HCT116 (cell line): ENCODE data around the gene FOXR1. TPM values are rescaled to one million over a fixed set of nuclear protein-coding genes. Genes with fewer than 3 reads are reported as not detected.

Experiments used
- ATAC-seq: fragments of 200-7000 bp; cut with Tn5 transposase; 2 replicates; pipeline ENCODE4 v1.9.1; 2020; ENCODE audit warnings: mild to moderate bottlenecking, moderate library complexity
- BruUV-seq: library from RNA; stranded (reverse); fragments of 400-500 nt; replicated peaks from 2 replicates; lab custom pipeline; 2021; lab: Mats Ljungman, UMichigan
- CTCF ChIA-PET: fragments of 300-600 bp; sonication (Branson Sonifier 250); formaldehyde crosslinking; loops from one replicate; lab custom pipeline; 2021; ENCODE audit warnings: antibody characterized with exemption; lab: Charles Lee
- POLR2A ChIA-PET: fragments of 300-600, 350-600 bp; sonication (Branson Sonifier 250); formaldehyde crosslinking; loops from one replicate; lab custom pipeline; 2021; ENCODE audit warnings: antibody characterized with exemption; lab: Charles Lee
- RAD21 ChIA-PET, 2 experiments: fragments of 300-600 bp; sonication (Branson Sonifier 250); formaldehyde crosslinking; loops; one replicate each; lab custom pipeline; 2023; ENCODE audit warnings: low total read pairs in 2 of 2; ENCODE audit not compliant: uncharacterized antibody in 2 of 2, unreplicated experiment in 2 of 2, low non-redundant PET in 1 of 2; lab: Charles Lee
- DNase-seq: peaks from one replicate; pipeline ENCODE4 v3.0.0-alpha.2; 2010; ENCODE audit warnings: low read depth, low spot score
- H2AFZ ChIP-seq: fragments of 200-600 bp; shearing (Covaris generic), sonication (generic); 2 replicates; pipeline ENCODE4 v1.6.1; 2017; ENCODE audit warnings: low read depth, mixed run types, mixed read lengths, antibody characterized with exemption, low read length; ENCODE audit not compliant: poor library complexity, severe bottlenecking
- H3K27ac ChIP-seq: 2 replicates; pipeline ENCODE4 v1.5.1; 2012; ENCODE audit warnings: low read depth, low read length
- H3K27me3 ChIP-seq: fragments of 200-600 bp; sonication (generic); 2 replicates; pipeline ENCODE4 v1.6.1; 2016; ENCODE audit warnings: mixed run types, low read length, mixed read lengths; ENCODE audit not compliant: insufficient read depth
- H3K36me3 ChIP-seq, 2 experiments: fragments of 200-500 bp in 1 of 2; fragments of 200-600 bp in 1 of 2; sonication (Bioruptor generic) in 1 of 2; sonication (generic) in 1 of 2; 2 replicates each; pipeline versions ENCODE4 v1.5.1 to v1.6.1; 2014 to 2016; ENCODE audit warnings: low read length in 2 of 2, inconsistent platforms in 1 of 2, mixed read lengths in 1 of 2, mixed run types in 1 of 2; ENCODE audit not compliant: insufficient read depth in 2 of 2, control insufficient read depth in 1 of 2
- H3K4me1 ChIP-seq, 2 experiments: fragments of 200-600 bp in 1 of 2; sonication (generic) in 1 of 2; 2 replicates each; pipeline versions ENCODE4 v1.5.1 to v1.6.1; 2012 to 2017; ENCODE audit warnings: low read length in 2 of 2, inconsistent platforms in 1 of 2, mild to moderate bottlenecking in 1 of 2, mixed read lengths in 1 of 2, mixed run types in 1 of 2, moderate library complexity in 1 of 2; ENCODE audit not compliant: insufficient read depth in 2 of 2, control insufficient read depth in 1 of 2
- H3K4me2 ChIP-seq: fragments of 200-600 bp; sonication (generic); 2 replicates; pipeline ENCODE4 v1.6.1; 2017; ENCODE audit warnings: mixed run types, low read length, mixed read lengths
- H3K4me3 ChIP-seq, 2 experiments: fragments of 200-600 bp in 1 of 2; sonication (generic) in 1 of 2; replicated peaks in 1 of 2; 2 replicates each; pipeline ENCODE4 v1.5.1; 2011 to 2016; ENCODE audit warnings: low read length in 2 of 2, control low read depth in 1 of 2, low read depth in 1 of 2, mild to moderate bottlenecking in 1 of 2, mixed read lengths in 1 of 2, mixed run types in 1 of 2
- H3K79me2 ChIP-seq: fragments of 200-600 bp; sonication (generic); 2 replicates; pipeline ENCODE4 v1.6.1; 2017; ENCODE audit warnings: mild to moderate bottlenecking, mixed run types, low read length, moderate library complexity, mixed read lengths; ENCODE audit not compliant: insufficient read depth
- H3K9ac ChIP-seq: fragments of 200-600 bp; sonication (generic); 2 replicates; pipeline ENCODE4 v1.6.1; 2016; ENCODE audit warnings: low read length, mixed read lengths
- H3K9me2 ChIP-seq: fragments of 200-600 bp; sonication (generic), shearing (Covaris generic); 2 replicates; pipeline ENCODE4 v1.6.1; 2017; ENCODE audit warnings: mixed run types, mild to moderate bottlenecking, moderate library complexity; ENCODE audit not compliant: insufficient read depth
- H3K9me3 ChIP-seq, 2 experiments: fragments of 200-500 bp in 1 of 2; fragments of 200-600 bp in 1 of 2; sonication (Bioruptor generic) in 1 of 2; sonication (generic) in 1 of 2; 2 replicates each; pipeline ENCODE4 v1.6.1; 2014 to 2017; ENCODE audit warnings: low read length in 2 of 2, mixed read lengths in 2 of 2, inconsistent platforms in 1 of 2, low read depth in 1 of 2, mild to moderate bottlenecking in 1 of 2, mixed run types in 1 of 2, moderate library complexity in 1 of 2; ENCODE audit not compliant: control insufficient read depth in 1 of 2, insufficient read depth in 1 of 2
- H4K20me1 ChIP-seq: fragments of 200-600 bp; sonication (generic), shearing (Covaris generic); 2 replicates; pipeline ENCODE4 v1.6.1; 2017; ENCODE audit warnings: mixed run types, mild to moderate bottlenecking, moderate library complexity; ENCODE audit not compliant: insufficient read depth
- CBX3 ChIP-seq: IDR thresholded peaks from 2 replicates; pipeline ENCODE4 v1.6.1; 2012; ENCODE audit warnings: low read depth
- CEBPB ChIP-seq: IDR thresholded peaks from 2 replicates; pipeline ENCODE4 v1.6.1; 2012; ENCODE audit warnings: low read depth
- FOSL1 ChIP-seq: IDR thresholded peaks from 2 replicates; pipeline ENCODE4 v1.6.1; 2012; ENCODE audit warnings: low read depth
- JUND ChIP-seq: IDR thresholded peaks from 2 replicates; pipeline ENCODE4 v1.6.1; 2012
- POLR2AphosphoS5 ChIP-seq: IDR thresholded peaks from 2 replicates; pipeline ENCODE4 v1.6.1; 2011; ENCODE audit warnings: mild to moderate bottlenecking, low read depth, low read length, moderate library complexity
- RAD21 ChIP-seq: IDR thresholded peaks from 2 replicates; pipeline ENCODE4 v1.6.1; 2012; ENCODE audit warnings: low read depth, mild to moderate bottlenecking
- SRF ChIP-seq: IDR thresholded peaks from 2 replicates; pipeline ENCODE4 v1.6.1; 2012; ENCODE audit warnings: low read depth
- TCF7L2 ChIP-seq: IDR thresholded peaks from 2 replicates; pipeline ENCODE4 v1.7.0; 2011; ENCODE audit warnings: borderline replicate concordance, inconsistent platforms; ENCODE audit not compliant: insufficient read depth, insufficient read length; ENCODE audit errors: extremely low read depth
- YY1 ChIP-seq: IDR thresholded peaks from 2 replicates; pipeline ENCODE4 v1.6.1; 2011; ENCODE audit warnings: low read length, low read depth, moderate library complexity, mild to moderate bottlenecking; ENCODE audit not compliant: insufficient replicate concordance; ENCODE audit errors: extremely low read depth
- ZFX ChIP-seq: fragments of 450-650 bp; IDR thresholded peaks from 2 replicates; pipeline ENCODE4 v1.6.1; 2017
- intact Hi-C: fragments of 100-400 bp; cut with micrococcal nuclease; formaldehyde crosslinking; loops from 2 replicates; pipeline ENCODE4 v1.10.0; 2022
- total RNA-seq: library from RNA; stranded (reverse); gene quantifications from one replicate; pipeline ENCODE4 v1.2.1, GENCODE V29; 2021; ENCODE audit not compliant: unreplicated experiment
- TF ChIP-seq, protein P1 (sequence below): IDR thresholded peaks from 2 replicates; pipeline ENCODE4 v1.6.1; 2011; ENCODE audit warnings: mild to moderate bottlenecking, low read length, moderate library complexity; ENCODE audit not compliant: insufficient replicate concordance; ENCODE audit errors: extremely low read depth
- TF ChIP-seq, protein P2 (sequence below), 3 experiments: fragments of 200-600 bp in 1 of 3; sonication (generic) in 1 of 3; IDR thresholded peaks in 2 of 3; conservative IDR thresholded peaks in 1 of 3; 2 replicates each; pipeline ENCODE4 v1.5.1; 2012 to 2017; ENCODE audit warnings: low read depth in 2 of 3, low read length in 2 of 3, antibody characterized with exemption in 1 of 3, borderline replicate concordance in 1 of 3, control low read depth in 1 of 3, mild to moderate bottlenecking in 1 of 3, mixed read lengths in 1 of 3, mixed run types in 1 of 3, moderate library complexity in 1 of 3; ENCODE audit not compliant: insufficient read depth in 1 of 3

FOXR1 gene
- total RNA-seq, 1 experiment from 2014 or later, result not detected

DNA sequence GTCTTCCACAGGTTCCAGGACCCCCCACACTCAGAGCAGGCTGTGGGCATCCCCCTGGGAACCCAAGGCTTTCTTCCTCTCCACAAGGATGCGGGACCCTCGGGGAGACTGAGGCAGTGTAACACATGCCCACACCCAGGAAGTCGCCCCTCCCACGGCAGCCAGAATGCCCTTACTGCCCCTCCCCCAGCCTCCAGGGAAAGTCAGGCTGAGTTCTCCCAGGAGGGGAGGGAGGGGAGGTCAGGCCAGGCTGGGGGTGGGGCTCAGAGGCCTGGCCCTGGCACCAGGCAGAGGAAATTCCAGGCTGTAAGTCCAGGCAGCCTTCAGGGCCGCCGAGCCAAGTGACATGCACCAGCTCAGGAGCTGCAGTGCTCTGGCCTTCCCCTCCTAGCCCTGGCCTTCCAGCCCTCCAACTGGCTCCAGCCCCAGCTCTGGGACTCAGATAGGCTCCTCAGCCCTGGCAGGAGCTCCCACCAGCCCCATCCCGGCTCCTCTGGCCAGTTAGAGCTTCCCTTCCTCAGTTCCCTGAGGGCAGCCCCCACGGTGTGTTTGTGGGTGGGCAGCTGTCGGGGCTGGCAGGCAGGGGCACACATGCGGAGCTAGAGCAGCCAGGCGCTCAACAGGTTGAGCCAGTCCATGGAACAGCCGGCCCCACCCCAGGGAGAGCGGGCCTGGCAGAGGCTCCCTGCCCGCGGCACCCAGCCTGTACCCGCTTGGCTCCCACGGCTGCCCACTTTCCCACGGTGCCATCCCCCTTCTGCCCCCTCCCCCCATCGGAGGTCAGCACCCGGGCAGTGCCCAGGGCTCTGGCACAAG, 49.4 kb upstream of the FOXR1 start:
- H3K4me1 ChIP-seq, result peaks cover 76 to 88% of the 10 kb centered on the region in 2 experiments
- CTCF ChIA-PET, result interaction anchor here (0.9 to 1.6 kb wide), 2 partner anchors 8 to 10 kb away, joined by 5 to 6 read pairs; no protein-coding TSS in a partner anchor
- no peaks in the 10 kb centered on the region for H3K27me3 ChIP-seq
- no peaks in the 10 kb centered on the region; a peak in 1 of 4 replicates for H3K36me3 ChIP-seq
- peaks cover 83% of the 10 kb centered on the region for H3K79me2 ChIP-seq
- peak overlapping the region; percentile 100 for H3K4me2 ChIP-seq
- POLR2A ChIA-PET, result interaction anchor here (0.6 kb wide), 1 partner anchor 14 kb away, joined by 6 read pairs; no protein-coding TSS in a partner anchor
- BruUV-seq, result no TSS peak
- no peaks in the 10 kb centered on the region for H3K9me2 ChIP-seq
- peak overlapping the region; percentile 96 for H3K4me3 ChIP-seq
- H4K20me1 ChIP-seq, result no peaks in the 10 kb centered on the region
- no peaks in the 10 kb centered on the region for H3K9me3 ChIP-seq
- H3K27ac ChIP-seq, result peak overlapping the region; percentile 100
- RAD21 ChIA-PET, result interaction anchor here (0.7 to 1.9 kb wide), 4 partner anchors 10 to 14 kb away, joined by 3 to 7 read pairs (median 5); no protein-coding TSS in a partner anchor
- no peak for DNase-seq
- intact Hi-C loops, result no loop called here
- H2AFZ ChIP-seq, result no peak overlapping the region
- peak overlapping the region; percentile 95 for H3K9ac ChIP-seq
- TF ChIP-seq ZFX, result peak; percentile 36; the same call in 1 of the 2 replicates
- TF ChIP-seq POLR2AphosphoS5, result peak; percentile 41; the same call in 1 of the 2 replicates
- no peak for TF ChIP-seq SRF
- TF ChIP-seq, all 23 proteins: peak for 2
- ATAC-seq, result no peak

DNA sequence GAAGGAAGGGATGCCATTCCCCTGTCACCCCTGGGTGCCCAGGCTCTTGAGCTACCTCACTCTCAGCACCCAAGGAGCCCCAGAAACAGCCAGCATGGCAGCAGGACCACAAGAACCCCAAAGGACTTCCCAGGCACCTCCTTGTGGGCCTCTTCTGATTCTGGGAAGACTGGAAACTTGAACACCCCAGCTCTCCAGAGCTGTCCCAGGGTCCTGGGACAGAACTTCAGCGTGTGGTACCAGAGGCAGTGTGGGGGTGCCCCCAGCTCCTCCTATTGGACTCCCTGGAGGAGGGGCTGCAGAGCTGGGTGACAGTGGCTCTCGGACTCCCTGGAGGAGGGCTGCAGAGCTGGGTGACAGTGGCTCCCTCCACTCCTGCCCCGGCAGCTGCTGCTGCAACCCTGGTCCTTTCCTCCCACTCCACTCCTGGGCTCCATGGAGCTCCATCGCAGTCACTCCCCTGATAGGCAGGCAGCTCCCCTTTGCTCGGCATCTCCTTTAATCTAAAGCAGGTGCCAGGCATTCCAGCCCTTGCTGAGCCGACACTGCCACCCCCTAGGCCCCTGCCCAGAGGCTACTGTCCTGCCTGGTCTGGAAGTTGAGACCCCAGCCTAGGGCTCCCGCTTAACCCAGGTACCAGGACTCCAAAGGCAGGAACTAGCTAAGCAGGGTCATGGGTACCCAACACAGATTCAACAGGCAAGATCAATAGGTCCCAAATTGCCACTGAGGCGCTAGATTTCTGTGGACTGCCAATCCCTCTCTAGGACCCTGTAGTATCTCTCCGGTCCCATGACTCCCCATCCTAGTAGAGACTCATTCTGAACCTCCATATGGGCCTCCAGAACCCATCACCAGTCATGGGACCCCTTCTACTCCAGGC, 48.6 kb upstream of the FOXR1 start:
- H3K27me3 ChIP-seq, result no peaks in the 10 kb centered on the region
- DNase-seq (no peak), ATAC-seq (no peak)
- ChIA-PET RAD21 (interaction anchor here (1.7 to 1.9 kb wide), 2 partner anchors 11 to 12 kb away, joined by 7 read pairs; no protein-coding TSS in a partner anchor), POLR2A (no interaction called here)
- no peaks in the 10 kb centered on the region; a peak in 1 of 4 replicates for H3K36me3 ChIP-seq
- H4K20me1 ChIP-seq, result no peaks in the 10 kb centered on the region
- no peak overlapping the region for H2AFZ ChIP-seq
- H3K9ac ChIP-seq, result peak overlapping the region; percentile 95
- peak overlapping the region; percentile 100 for H3K4me2 ChIP-seq
- H3K4me1 ChIP-seq, result peaks cover 74 to 88% of the 10 kb centered on the region in 2 experiments
- no peaks in the 10 kb centered on the region for H3K9me3 ChIP-seq
- H3K4me3 ChIP-seq, result peak overlapping the region; percentile 96
- H3K79me2 ChIP-seq, result peaks cover 74% of the 10 kb centered on the region
- TF ChIP-seq TCF7L2, result no peak
- no peak for TF ChIP-seq RAD21
- TF ChIP-seq, protein P1, sequence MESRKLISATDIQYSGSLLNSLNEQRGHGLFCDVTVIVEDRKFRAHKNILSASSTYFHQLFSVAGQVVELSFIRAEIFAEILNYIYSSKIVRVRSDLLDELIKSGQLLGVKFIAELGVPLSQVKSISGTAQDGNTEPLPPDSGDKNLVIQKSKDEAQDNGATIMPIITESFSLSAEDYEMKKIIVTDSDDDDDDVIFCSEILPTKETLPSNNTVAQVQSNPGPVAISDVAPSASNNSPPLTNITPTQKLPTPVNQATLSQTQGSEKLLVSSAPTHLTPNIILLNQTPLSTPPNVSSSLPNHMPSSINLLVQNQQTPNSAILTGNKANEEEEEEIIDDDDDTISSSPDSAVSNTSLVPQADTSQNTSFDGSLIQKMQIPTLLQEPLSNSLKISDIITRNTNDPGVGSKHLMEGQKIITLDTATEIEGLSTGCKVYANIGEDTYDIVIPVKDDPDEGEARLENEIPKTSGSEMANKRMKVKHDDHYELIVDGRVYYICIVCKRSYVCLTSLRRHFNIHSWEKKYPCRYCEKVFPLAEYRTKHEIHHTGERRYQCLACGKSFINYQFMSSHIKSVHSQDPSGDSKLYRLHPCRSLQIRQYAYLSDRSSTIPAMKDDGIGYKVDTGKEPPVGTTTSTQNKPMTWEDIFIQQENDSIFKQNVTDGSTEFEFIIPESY, result no peak
- TF ChIP-seq CEBPB, result no peak
- no peak for TF ChIP-seq YY1
- TF ChIP-seq, protein P2, sequence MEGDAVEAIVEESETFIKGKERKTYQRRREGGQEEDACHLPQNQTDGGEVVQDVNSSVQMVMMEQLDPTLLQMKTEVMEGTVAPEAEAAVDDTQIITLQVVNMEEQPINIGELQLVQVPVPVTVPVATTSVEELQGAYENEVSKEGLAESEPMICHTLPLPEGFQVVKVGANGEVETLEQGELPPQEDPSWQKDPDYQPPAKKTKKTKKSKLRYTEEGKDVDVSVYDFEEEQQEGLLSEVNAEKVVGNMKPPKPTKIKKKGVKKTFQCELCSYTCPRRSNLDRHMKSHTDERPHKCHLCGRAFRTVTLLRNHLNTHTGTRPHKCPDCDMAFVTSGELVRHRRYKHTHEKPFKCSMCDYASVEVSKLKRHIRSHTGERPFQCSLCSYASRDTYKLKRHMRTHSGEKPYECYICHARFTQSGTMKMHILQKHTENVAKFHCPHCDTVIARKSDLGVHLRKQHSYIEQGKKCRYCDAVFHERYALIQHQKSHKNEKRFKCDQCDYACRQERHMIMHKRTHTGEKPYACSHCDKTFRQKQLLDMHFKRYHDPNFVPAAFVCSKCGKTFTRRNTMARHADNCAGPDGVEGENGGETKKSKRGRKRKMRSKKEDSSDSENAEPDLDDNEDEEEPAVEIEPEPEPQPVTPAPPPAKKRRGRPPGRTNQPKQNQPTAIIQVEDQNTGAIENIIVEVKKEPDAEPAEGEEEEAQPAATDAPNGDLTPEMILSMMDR (IDR thresholded peaks at IDR 0.05 in 2 of 3, conservative IDR thresholded peaks at IDR 0.05 in 1 of 3; ENCODE audit: borderline replicate concordance in 1 of 3, insufficient read depth in 1 of 3, low read depth in 2 of 3, low read length in 2 of 3), result no peak
- no peak for TF ChIP-seq ZFX
- no peak for TF ChIP-seq CBX3
- TF ChIP-seq JUND, result no peak
- no peak for TF ChIP-seq FOSL1
- TF ChIP-seq, all 23 proteins: peak for 0
- peak overlapping the region; percentile 100 for H3K27ac ChIP-seq
- CTCF ChIA-PET, result interaction anchor here (0.9 to 1.6 kb wide), 2 partner anchors 9 to 11 kb away, joined by 5 to 6 read pairs; no protein-coding TSS in a partner anchor
- no TSS peak for BruUV-seq
- no peaks in the 10 kb centered on the region for H3K9me2 ChIP-seq
- intact Hi-C loops, result no loop called here
